ENCODE measurements around the gene SLC25A51. TPM values are rescaled to one million over a fixed set of nuclear protein-coding genes. Genes with fewer than 3 reads are reported as not detected.

SLC25A51 gene
- total RNA-seq, 4 donors from 2014 or later = 36.3 to 52.5 (median 40.4) TPM

- no peak for TF ChIP-seq CTCF (IDR thresholded peaks at IDR 0.05; ENCODE audit: low read depth)
Observed at GRCh38 chr9:37936965-37937364, 33.0 kb upstream of the SLC25A51 start.

GRCh38 chr9:37936376-37936775, 32.4 kb upstream of the SLC25A51 start:
- no peak for TF ChIP-seq CTCF (IDR thresholded peaks at IDR 0.05; ENCODE audit: low read depth)

GRCh38 chr9:37935096-37935495, 31.2 kb upstream of the SLC25A51 start:
- TF ChIP-seq CTCF (IDR thresholded peaks at IDR 0.05; ENCODE audit: low read depth) = no peak

GRCh38 chr9:37931592-37931991, 27.7 kb upstream of the SLC25A51 start:
- no peak for TF ChIP-seq CTCF (IDR thresholded peaks at IDR 0.05; ENCODE audit: low read depth)

- TF ChIP-seq CTCF (IDR thresholded peaks at IDR 0.05; ENCODE audit: low read depth) = no peak
Observed at GRCh38 chr9:37929441-37929895, 25.5 kb upstream of the SLC25A51 start.

- TF ChIP-seq CTCF (IDR thresholded peaks at IDR 0.05; ENCODE audit: low read depth) = no peak
Observed at GRCh38 chr9:37928552-37929430, 24.9 kb upstream of the SLC25A51 start.

- no peak for TF ChIP-seq CTCF (IDR thresholded peaks at IDR 0.05; ENCODE audit: low read depth)
Observed at GRCh38 chr9:37927601-37928551, 23.9 kb upstream of the SLC25A51 start.
